ENCODE results near the gene ECE1.

GRCh38 chr1:21285055-21285372 lies 5.2 kb downstream of the ECE1 start:
- TF ChIP-seq CTCF (IDR thresholded peaks at IDR 0.05 in 2 of 3, conservative IDR thresholded peaks at IDR 0.05 in 1 of 3; ENCODE audit: control insufficient read depth in 2 of 3, extremely low read depth in 1 of 3, insufficient read depth in 1 of 3, low read depth in 3 of 3, low read length in 3 of 3) (no peak), KDM1A (IDR thresholded peaks at IDR 0.05; ENCODE audit: borderline replicate concordance) (no peak), EGR1 (IDR thresholded peaks at IDR 0.05; ENCODE audit: borderline replicate concordance in 1 of 2, low read depth in 2 of 2, low read length in 2 of 2) (no peak), IKZF1 (conservative IDR thresholded peaks at IDR 0.05) (no peak), EZH2 (IDR thresholded peaks at IDR 0.05; ENCODE audit: borderline replicate concordance, control insufficient read depth, low read depth, low read length) (no peak)

All from GM12878 (cell line).